Skeletal muscle tissue (tissue), 5 donors: ENCODE measurements around the gene COLEC11. TPM values are rescaled to one million over a fixed set of nuclear protein-coding genes. Genes with fewer than 3 reads are reported as not detected.

Experiments used
- H3K27ac ChIP-seq: one replicate; pipeline ENCODE4 v1.7.0; 2013; ENCODE audit warnings: mild to moderate bottlenecking, low read depth, low read length, inconsistent platforms
- H3K27me3 ChIP-seq, 3 donors: one replicate each; pipeline ENCODE4 v1.7.0; 2013; ENCODE audit warnings: low read length in 3 of 3; ENCODE audit not compliant: control insufficient read depth in 3 of 3, insufficient read depth in 3 of 3
- H3K36me3 ChIP-seq, 3 donors: one replicate each; pipeline ENCODE4 v1.7.0; 2013; ENCODE audit warnings: low read length in 3 of 3; ENCODE audit not compliant: control insufficient read depth in 3 of 3, insufficient read depth in 3 of 3
- H3K4me1 ChIP-seq, 3 donors: one replicate each; pipeline ENCODE4 v1.7.0; 2013; ENCODE audit warnings: low read length in 3 of 3, mild to moderate bottlenecking in 3 of 3; ENCODE audit not compliant: control insufficient read depth in 3 of 3, insufficient read depth in 3 of 3
- H3K4me3 ChIP-seq, 3 donors: one replicate each; pipeline ENCODE4 v1.7.0; 2013; ENCODE audit warnings: low read length in 3 of 3
- H3K9ac ChIP-seq, 3 donors: one replicate each; pipeline ENCODE4 v1.7.0; 2013; ENCODE audit warnings: low read length in 3 of 3, mild to moderate bottlenecking in 3 of 3, moderate library complexity in 2 of 3, low read depth in 1 of 3
- H3K9me3 ChIP-seq, 3 donors: one replicate each; pipeline ENCODE4 v1.7.0; 2013; ENCODE audit warnings: low read length in 3 of 3; ENCODE audit not compliant: control insufficient read depth in 3 of 3
- small RNA-seq: library from RNA; depleted of rRNA; stranded (forward); fragments of <200 nt; gene quantifications from one replicate; pipeline ENCODE3, GENCODE V24; 2014
- total RNA-seq: library from RNA; depleted of rRNA; stranded (reverse); fragments of >200 nt; gene quantifications from one replicate; pipeline ENCODE4 v1.2.3, GENCODE V29; 2014
- donor health status: Osteomylitis.

Gene COLEC11
- total RNA-seq, 1 donor from 2014 or later, result not detected

GRCh38 chr2:3679616-3680393 lies 84.9 kb downstream of the COLEC11 start:
- H3K9me3 ChIP-seq, result peaks cover 0 to 3% (median 0%) of the 10 kb centered on the region in 3 donors
- H3K36me3 ChIP-seq, result no peaks in the 10 kb centered on the region
- no peaks in the 10 kb centered on the region for H3K4me1 ChIP-seq
- H3K27me3 ChIP-seq, result no peaks in the 10 kb centered on the region
- H3K4me3 ChIP-seq, result no peak overlapping the region
- no peak overlapping the region for H3K27ac ChIP-seq
- H3K9ac ChIP-seq, result no peak overlapping the region

DNA sequence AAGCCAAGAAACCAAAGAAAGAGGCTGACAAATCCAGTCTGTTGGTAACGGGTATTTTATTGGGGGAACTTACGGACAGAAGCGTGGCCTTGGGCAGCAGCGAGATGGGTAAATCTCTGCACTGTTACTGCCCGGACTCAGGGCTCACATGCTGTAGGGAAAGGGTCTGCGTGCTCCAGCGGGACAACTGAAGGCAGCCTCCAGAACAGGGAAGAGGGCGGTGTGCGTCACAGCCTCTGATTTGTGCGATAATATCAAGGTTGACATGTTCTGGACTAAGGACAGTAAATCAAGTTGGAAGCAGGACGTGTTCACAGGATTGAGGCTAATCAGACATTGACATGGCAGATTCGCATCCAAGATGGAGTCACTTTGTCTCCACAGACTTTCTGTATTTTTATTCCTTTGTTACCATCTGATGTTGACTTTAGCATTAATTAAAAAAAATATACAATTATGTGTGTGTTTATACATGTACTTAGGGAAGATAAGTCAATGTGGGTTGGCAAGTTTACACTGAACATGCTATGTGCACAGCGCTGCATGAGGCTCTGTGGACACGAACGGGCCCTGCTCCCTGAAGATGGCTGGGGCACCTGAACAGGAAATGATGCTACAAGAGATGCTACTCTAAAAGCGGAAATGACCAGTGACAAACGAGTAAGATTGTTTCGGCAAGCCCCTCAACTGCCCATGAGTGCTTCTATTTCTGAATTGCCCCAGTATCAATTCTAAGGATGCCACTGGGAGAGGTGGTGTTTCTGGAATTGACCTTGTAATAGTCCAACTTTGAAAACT lies 85.8 kb downstream of the COLEC11 start:
- Histone ChIP-seq H3K9me3 (peaks cover 0 to 3% (median 0%) of the 10 kb centered on the region in 3 donors), H3K27ac (no peak overlapping the region), H3K27me3 (no peaks in the 10 kb centered on the region), H3K36me3 (no peaks in the 10 kb centered on the region), H3K9ac (no peak overlapping the region), H3K4me1 (no peaks in the 10 kb centered on the region), H3K4me3 (no peak overlapping the region)

DNA sequence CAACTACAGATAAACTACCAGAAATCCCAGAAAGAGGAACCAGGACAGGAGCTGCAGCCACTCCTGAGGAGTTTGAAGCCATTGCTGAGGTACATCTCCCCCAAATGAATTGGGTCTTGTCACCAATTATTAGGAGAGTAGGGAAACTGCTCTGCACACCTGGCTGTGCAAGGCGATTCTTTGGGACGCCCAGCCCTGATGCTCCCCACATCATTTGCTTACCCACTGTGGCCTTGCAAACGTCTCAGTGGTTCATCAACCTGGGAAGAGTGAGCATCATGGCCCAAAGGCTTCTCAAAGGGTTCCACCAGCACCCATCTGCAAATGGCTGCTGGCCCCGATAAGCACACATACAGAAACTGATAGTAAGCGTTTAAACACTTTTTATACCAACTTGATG lies 86.7 kb downstream of the COLEC11 start:
- Histone ChIP-seq H3K27me3 (no peaks in the 10 kb centered on the region), H3K9me3 (peaks cover 0 to 3% (median 0%) of the 10 kb centered on the region in 3 donors), H3K4me3 (no peak overlapping the region), H3K9ac (no peak overlapping the region), H3K36me3 (no peaks in the 10 kb centered on the region), H3K27ac (no peak overlapping the region), H3K4me1 (no peaks in the 10 kb centered on the region)

DNA sequence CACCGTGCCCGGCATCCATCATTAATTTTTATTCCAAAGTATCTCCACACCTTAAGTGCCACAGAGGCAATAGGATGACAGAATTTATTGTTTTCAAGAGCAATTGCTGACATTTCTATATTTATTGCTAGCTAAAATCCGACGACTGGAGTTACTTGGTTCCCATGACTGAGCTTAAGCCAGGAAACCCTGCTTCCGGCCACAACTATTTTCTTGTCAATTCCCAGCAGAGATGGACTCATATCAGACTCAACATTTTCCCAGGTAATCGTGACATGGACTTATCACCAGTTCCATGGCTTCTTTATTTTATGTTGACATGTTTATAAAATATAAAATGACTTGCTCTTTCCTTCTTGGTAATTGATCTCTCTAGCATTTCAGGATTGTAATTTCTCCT lies 87.9 kb downstream of the COLEC11 start:
- Histone ChIP-seq H3K27ac (no peak overlapping the region), H3K9ac (no peak overlapping the region), H3K36me3 (no peaks in the 10 kb centered on the region), H3K9me3 (peaks cover 0 to 3% (median 0%) of the 10 kb centered on the region in 3 donors), H3K4me1 (no peaks in the 10 kb centered on the region), H3K4me3 (no peak overlapping the region), H3K27me3 (no peaks in the 10 kb centered on the region)

DNA sequence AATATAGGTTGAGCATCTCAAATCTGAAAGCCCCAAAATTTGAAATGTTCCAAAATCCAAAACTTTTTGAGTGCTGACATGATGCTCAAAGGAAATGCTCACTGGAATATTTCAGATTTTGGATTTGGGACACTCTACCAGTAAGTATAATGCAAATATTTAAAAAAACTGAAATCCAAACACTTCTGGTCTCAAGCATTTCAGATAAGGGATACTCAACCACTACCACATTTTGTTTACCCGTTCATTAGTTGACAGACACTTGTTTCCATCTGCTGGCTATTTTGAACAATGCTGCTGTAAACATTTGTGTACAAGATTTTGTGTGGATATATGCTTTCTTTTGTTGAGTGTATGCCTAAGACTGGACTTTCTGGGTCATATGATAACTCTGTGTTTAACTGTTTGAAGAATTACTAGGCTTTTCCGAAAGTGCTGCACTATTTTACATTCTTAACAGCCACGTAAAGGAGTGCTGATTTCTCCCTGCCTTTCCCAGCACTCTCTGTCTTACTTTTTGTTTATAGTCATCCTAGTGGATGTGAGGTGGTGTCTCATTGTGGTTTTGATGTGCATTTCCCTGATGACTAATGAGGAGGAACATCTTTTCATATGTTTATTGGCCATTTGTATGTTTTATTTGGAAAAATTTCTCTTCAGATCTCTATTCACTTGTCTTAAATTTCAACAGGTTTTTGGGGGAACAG lies 89.0 kb downstream of the COLEC11 start:
- no peak overlapping the region for H3K4me3 ChIP-seq
- peaks cover 0 to 3% (median 0%) of the 10 kb centered on the region in 3 donors for H3K9me3 ChIP-seq
- no peak overlapping the region for H3K27ac ChIP-seq
- no peak overlapping the region for H3K9ac ChIP-seq
- H3K36me3 ChIP-seq, result no peaks in the 10 kb centered on the region
- H3K4me1 ChIP-seq, result no peaks in the 10 kb centered on the region
- no peaks in the 10 kb centered on the region for H3K27me3 ChIP-seq

GRCh38 chr2:3689998-3690748 lies 95.3 kb downstream of the COLEC11 start:
- Histone ChIP-seq H3K9me3 (no peaks in the 10 kb centered on the region), H3K27ac (no peak overlapping the region), H3K36me3 (no peaks in the 10 kb centered on the region), H3K4me3 (no peak overlapping the region), H3K27me3 (peaks cover 0 to 5% (median 0%) of the 10 kb centered on the region in 3 donors), H3K9ac (no peak overlapping the region), H3K4me1 (no peaks in the 10 kb centered on the region)

- Histone ChIP-seq H3K9me3 (no peaks in the 10 kb centered on the region), H3K27me3 (peaks cover 0 to 5% (median 0%) of the 10 kb centered on the region in 3 donors), H3K4me1 (no peaks in the 10 kb centered on the region), H3K27ac (no peak overlapping the region), H3K9ac (no peak overlapping the region), H3K4me3 (no peak overlapping the region), H3K36me3 (no peaks in the 10 kb centered on the region)
Observed at GRCh38 chr2:3692375-3692774, 97.5 kb downstream of the COLEC11 start.

Small RNA genes lying within 50 kb of the gene (small RNA-seq; reads per million reads assigned to genes)
- gene TMSB4XP2, result not detected

Other genes with a start within 250 kb of the COLEC11 start
- 12.0 TPM for gene EIPR1, start 217.3 kb upstream of the COLEC11 start, total RNA-seq
- gene TRAPPC12, start 215.4 kb upstream of the COLEC11 start, total RNA-seq, result 50.6 TPM
- gene ADI1, start 75.6 kb upstream of the COLEC11 start, total RNA-seq, result 38.1 TPM
- gene RNASEH1, start 36.8 kb upstream of the COLEC11 start, total RNA-seq, result 14.6 TPM
- gene RPS7, start 19.9 kb upstream of the COLEC11 start, total RNA-seq, result 2,490 TPM
- not detected for gene ALLC, start 63.1 kb downstream of the COLEC11 start, total RNA-seq
- not detected for gene DCDC2C, start 108.5 kb downstream of the COLEC11 start, total RNA-seq